GM20431 (cell line): ENCODE measurements around the gene JADE2.
"Not testable (repeated sequence)": the region's sequence is repeated elsewhere in the genome, so short reads cannot be mapped to it uniquely, and the experiment has no call there.

Experiments used
- in situ Hi-C: fragments of 300-500 bp; cut with MseI, MboI; formaldehyde crosslinking; loops from one replicate; pipeline ENCODE4 v1.15.0; 2020; ENCODE audit warnings: low sequenced_read_pairs; ENCODE audit not compliant: unreplicated experiment

Gene JADE2

DNA sequence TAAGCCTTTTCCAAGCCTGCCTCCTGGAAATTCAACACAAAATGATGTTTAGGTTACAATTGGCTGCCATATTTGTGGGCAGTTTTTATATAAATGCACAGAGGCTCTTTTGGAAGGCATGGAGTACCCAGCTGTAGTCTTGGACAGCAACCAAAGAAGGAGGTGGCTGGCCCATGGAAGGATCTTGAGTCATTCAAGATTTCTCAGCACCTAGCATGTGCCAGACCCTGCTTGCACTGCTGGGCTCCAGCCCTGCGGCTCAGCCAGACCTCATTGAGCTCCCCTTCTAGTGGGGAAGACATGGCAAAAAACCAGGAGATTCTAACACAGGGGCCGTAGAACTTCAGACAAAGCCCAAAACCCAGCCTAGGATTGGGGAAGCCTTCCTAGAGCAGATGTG is 22.1 kb downstream of the JADE2 start:
- in situ Hi-C loops: no loop called here

DNA sequence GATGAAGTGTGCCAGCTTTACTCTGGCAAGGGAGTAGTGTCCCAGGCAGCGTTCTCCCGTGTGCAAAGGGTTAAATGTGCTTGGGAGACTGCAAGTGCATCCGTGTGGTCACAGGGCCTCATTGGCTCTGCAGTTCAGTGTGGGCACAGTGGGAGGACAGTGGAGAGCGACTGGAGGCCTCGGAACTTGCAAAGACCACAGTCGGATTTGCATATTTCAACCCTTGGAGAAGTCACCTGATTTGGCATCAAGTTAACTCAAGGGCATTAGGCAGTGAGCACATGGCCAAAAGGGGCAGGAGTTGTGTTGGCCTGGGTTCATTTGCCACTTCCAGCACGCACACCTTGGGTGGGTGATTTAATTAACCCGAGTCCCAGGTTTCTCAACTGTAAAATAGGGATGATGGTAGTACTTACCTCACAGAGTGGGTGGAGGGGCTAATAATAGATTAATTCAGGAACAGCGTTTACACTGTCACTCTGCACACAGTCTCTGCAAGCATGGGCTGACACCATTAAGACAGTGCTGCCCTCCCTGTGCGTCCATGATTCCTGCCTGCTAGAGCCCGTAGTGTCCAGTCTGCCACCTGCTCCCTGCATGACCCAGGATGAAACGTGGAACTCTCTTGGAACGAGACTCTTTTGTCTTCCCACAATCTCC is 22.7 kb downstream of the JADE2 start:
- in situ Hi-C loops: no loop called here

GRCh38 chr5:134549714-134550113 is 24.2 kb downstream of the JADE2 start:
- in situ Hi-C loops: no loop called here

DNA sequence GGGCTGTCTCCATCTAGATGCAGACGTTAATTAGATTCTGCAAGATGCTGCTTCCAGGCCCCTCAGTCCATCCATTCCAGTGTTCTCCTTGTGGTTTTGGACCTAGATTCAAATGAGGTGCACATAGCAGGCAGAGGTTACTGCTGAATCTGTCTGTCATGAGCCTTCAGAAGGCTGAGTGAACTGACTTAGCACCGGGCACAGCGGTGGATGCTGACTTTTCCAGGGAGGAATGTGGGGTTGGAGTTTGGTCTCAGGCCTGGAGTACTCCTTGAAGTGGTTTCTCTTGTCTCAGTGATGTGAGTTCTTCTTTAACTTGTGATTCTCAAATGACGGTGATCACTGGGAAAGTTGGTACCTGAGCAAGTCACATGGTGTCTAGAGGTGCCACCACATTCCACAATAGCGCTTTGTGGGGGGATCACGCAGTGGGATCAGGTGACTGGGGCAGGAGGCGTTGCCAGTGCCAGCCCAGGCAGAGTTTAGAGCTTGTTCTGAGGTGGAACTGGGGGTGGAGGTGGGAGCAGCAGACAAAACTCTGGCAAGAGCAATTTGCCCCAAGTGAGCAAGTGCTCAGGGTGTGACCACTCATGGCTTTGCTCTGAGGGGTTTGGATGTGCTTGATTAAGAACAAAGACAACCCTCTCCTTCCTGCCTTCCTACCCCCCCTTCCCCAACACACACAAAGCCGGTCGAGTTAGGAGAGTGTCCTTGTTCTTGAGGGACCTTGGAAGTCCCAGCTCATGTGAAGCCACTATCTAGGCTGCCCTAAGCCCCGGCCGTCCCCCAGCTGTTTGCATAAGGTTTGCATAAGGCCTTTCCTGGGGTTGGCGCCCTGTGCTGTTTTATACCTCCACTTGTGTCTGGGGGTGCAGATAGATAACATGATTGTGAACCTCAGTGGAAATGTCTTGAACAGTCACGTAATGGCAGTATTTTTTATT is 25.1 kb downstream of the JADE2 start:
- in situ Hi-C loops: no loop called here

GRCh38 chr5:134551901-134552300 is 26.4 kb downstream of the JADE2 start:
- in situ Hi-C loops: no loop called here

GRCh38 chr5:134552301-134552700 is 26.8 kb downstream of the JADE2 start:
- in situ Hi-C loops: no loop called here

DNA sequence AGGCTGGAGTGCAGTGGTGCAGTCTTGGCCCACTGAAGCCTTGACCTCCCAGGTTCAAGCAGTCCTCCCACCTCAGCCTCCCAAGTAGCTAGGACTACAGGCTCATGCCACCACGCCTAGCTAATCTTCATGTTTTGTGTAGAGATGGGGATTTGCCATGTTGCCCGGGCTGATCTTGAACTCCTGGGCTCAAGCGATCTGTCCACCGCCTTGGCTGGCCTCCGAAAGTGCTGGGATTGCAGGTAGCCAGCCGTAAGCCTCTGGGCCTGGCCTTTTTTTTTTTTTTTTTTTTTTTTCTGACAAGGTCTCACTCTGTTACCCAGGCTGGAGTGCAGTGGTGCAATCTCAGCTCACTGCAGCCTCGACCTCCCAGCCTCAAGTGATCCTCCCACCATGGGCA is 27.2 kb downstream of the JADE2 start:
- in situ Hi-C loops: not testable (repeated sequence)

- in situ Hi-C loops: no loop called here
Measured at GRCh38 chr5:134553821-134554267, 28.4 kb downstream of the JADE2 start.

- in situ Hi-C loops: no loop called here
Measured at GRCh38 chr5:134554319-134555222, 29.1 kb downstream of the JADE2 start.

DNA sequence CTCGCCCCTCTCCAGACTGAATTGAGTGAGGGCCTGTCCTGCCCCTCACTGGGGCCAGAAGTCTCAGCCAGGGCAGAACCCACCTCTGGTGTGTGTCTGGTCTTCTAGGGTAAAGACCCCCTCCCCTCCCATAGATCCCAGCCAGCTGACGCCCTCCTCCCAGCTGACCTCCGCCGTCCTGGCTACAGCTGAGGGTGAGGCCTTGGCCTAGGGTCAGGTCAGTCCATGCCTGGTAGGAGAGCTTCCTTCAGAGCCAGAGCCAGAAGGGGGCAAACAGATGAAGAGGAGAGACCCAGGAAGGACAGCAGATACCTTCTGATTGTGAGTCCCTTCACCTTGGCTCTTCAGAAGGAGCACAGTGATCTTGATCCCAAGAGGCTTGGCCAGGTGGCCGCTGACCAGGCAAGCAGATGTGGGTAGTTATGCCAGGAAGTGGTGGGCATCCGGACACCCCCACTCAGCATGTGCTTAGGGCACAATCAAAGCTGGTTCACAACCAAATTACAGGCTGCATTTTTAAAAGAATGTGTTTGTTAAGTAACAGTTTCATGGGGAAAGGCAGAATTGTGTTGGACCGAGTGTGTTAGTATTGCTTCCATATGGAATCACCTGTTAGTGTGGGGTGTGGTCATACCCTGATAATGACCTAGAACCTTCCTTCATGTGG is 29.9 kb downstream of the JADE2 start:
- in situ Hi-C loops: no loop called here

DNA sequence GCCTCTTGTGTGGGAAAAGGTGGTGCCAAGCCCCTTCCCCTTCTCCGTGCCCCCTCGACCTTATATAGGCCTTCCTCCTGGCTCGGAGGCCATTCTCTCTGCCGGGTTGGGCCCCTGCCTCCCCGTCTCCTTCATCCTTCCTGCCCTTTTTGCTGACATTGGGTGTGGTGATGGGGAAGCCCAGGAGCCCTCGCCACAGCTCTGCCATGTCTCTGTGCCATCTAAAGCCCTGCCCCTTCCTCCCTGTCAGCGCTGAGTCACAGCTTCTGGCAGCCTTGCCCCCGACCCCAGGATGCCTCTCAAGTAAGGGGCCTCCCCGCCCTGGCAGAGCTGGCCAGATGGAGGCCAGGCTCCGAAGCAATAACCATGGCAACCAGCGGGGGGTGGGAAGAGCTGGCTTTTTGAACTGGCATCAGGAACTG is 30.4 kb downstream of the JADE2 start:
- in situ Hi-C loops: no loop called here

- in situ Hi-C loops: not testable (repeated sequence)
Measured at GRCh38 chr5:134556588-134556987, 31.1 kb downstream of the JADE2 start.

- in situ Hi-C loops: no loop called here
Measured at GRCh38 chr5:134556994-134557393, 31.5 kb downstream of the JADE2 start.

GRCh38 chr5:134559672-134560071 is 34.2 kb downstream of the JADE2 start:
- in situ Hi-C loops: no loop called here

DNA sequence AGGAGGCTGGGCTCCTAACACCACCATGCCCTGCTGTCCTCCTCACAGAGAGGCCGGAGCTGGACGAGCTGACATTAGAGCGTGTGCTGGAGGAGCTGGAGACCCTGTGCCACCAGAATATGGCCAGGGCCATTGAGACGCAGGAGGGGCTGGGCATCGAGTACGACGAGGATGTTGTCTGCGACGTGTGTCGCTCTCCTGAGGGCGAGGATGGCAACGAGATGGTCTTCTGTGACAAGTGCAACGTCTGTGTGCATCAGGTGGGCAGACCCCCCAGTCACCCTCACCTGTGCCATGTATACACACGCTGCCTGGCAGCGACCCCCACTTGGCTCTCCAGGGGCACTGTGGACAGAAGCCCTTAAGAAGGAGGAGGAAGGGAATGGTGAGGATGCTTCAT is 35.2 kb downstream of the JADE2 start:
- in situ Hi-C loops: no loop called here

GRCh38 chr5:134561871-134562296 is 36.4 kb downstream of the JADE2 start:
- in situ Hi-C loops: no loop called here

DNA sequence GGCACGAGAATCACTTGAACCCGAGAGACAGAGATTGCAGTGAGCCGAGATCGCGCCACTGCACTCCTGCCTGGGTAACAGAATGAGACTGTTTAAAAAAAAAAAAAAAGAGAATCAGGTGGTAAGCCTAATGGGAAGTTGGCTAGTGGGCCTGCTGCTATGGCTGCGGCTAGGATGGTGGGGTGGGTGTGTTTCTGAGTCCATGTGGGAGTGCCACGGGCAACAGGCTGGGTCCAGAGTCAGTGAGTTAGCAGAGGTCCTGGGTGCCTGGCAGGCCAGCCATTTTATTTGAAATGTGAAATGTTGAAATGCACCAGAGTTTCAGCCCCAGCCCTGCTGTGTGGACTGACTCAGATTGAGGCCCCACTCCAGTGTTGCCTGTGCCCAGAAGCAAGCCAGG is 37.8 kb downstream of the JADE2 start:
- in situ Hi-C loops: no loop called here

GRCh38 chr5:134563962-134564361 is 38.5 kb downstream of the JADE2 start:
- in situ Hi-C loops: no loop called here

- in situ Hi-C loops: no loop called here
Measured at GRCh38 chr5:134564396-134564795, 38.9 kb downstream of the JADE2 start.
